ENCODE measurements around the gene ZMYM3.

The ZMYM3 gene

GRCh38 chrX:71224098-71224708 is 29.7 kb downstream of the ZMYM3 start:
- WGBS (ENCODE audit: extremely low coverage, insufficient coverage, insufficient read length): no CpG with 5 or more reads among the region's 32 CpGs
- H3K36me3 ChIP-seq (ENCODE audit: control insufficient read depth in 1 of 2, insufficient read depth in 2 of 2, low read length in 2 of 2): no peaks in the 10 kb centered on the region
- H3K4me2 ChIP-seq (ENCODE audit: low read length): no peak overlapping the region
- no peak overlapping the region for H4K8ac ChIP-seq (ENCODE audit: low read depth, low read length)
- H3K27ac ChIP-seq (ENCODE audit: low read depth, low read length): no peak overlapping the region
- H3K9ac ChIP-seq (ENCODE audit: low read length): no peak overlapping the region
- no peak overlapping the region for H3K18ac ChIP-seq (ENCODE audit: low read length)
- no peak overlapping the region for H3K4ac ChIP-seq (ENCODE audit: low read depth, low read length)
- no peak overlapping the region for H2BK12ac ChIP-seq (ENCODE audit: low read length)
- H3K79me1 ChIP-seq (ENCODE audit: low read length): no peaks in the 10 kb centered on the region
- no peaks in the 10 kb centered on the region for H3K27me3 ChIP-seq (ENCODE audit: insufficient read depth, low read length)
- H4K91ac ChIP-seq (ENCODE audit: low read depth, low read length): no peak overlapping the region
- H2AFZ ChIP-seq (ENCODE audit: insufficient read depth, low read length, poor library complexity): no peak overlapping the region
- H2BK120ac ChIP-seq (ENCODE audit: insufficient read depth, low read length, poor library complexity): no peak overlapping the region
- no peak overlapping the region for H4K12ac ChIP-seq (ENCODE audit: low read depth, low read length)
- H2BK5ac ChIP-seq (ENCODE audit: low read depth, low read length, poor library complexity): no peak overlapping the region
- H2AK5ac ChIP-seq (ENCODE audit: low read length): no peak overlapping the region
- no peaks in the 10 kb centered on the region for H3K9me3 ChIP-seq (ENCODE audit: insufficient read depth, low read depth, low read length)
- H3K23ac ChIP-seq (ENCODE audit: low read length): no peak overlapping the region
- no peak overlapping the region for H3K4me3 ChIP-seq (ENCODE audit: low read depth, low read length)
- no peaks in the 10 kb centered on the region for H3K4me1 ChIP-seq (ENCODE audit: control insufficient read depth in 1 of 2, insufficient read depth in 2 of 2, low read length in 2 of 2)
- no peak overlapping the region for H3K14ac ChIP-seq (ENCODE audit: low read length)
- DNase-seq: no peak
- no peaks in the 10 kb centered on the region for H3K79me2 ChIP-seq (ENCODE audit: control insufficient read depth, insufficient read depth, low read length, poor library complexity)

GRCh38 chrX:71222929-71223328 is 31.0 kb downstream of the ZMYM3 start, which contains the start of gene GJB1:
TSS of gene GJB1 (plus strand) at chrX:71223224. CDS start at chrX:71223708, 484 bp downstream.
- Histone ChIP-seq H4K8ac (ENCODE audit: low read depth, low read length) (no peak within 1 kb of the TSS), H2BK12ac (ENCODE audit: low read length) (no peak within 1 kb of the TSS), H3K27me3 (ENCODE audit: insufficient read depth, low read length) (no peaks in the 10 kb centered on the region), H3K23ac (ENCODE audit: low read length) (no peak within 1 kb of the TSS), H3K14ac (ENCODE audit: low read length) (no peak within 1 kb of the TSS), H3K9ac (ENCODE audit: low read length) (no peak within 1 kb of the TSS), H2BK5ac (ENCODE audit: low read depth, low read length, poor library complexity) (no peak within 1 kb of the TSS), H3K27ac (ENCODE audit: low read depth, low read length) (no peak within 1 kb of the TSS), H3K79me2 (ENCODE audit: control insufficient read depth, insufficient read depth, low read length, poor library complexity) (no peaks in the 10 kb centered on the region), H3K4me2 (ENCODE audit: low read length) (no peak within 1 kb of the TSS), H3K79me1 (ENCODE audit: low read length) (no peaks in the 10 kb centered on the region), H4K12ac (ENCODE audit: low read depth, low read length) (no peak within 1 kb of the TSS), H2AFZ (ENCODE audit: insufficient read depth, low read length, poor library complexity) (no peak within 1 kb of the TSS), H4K91ac (ENCODE audit: low read depth, low read length) (no peak within 1 kb of the TSS), H3K18ac (ENCODE audit: low read length) (no peak within 1 kb of the TSS), H3K4me1 (ENCODE audit: control insufficient read depth in 1 of 2, insufficient read depth in 2 of 2, low read length in 2 of 2) (no peaks in the 10 kb centered on the region), H2AK5ac (ENCODE audit: low read length) (no peak within 1 kb of the TSS), H3K4me3 (ENCODE audit: low read depth, low read length) (no peak within 1 kb of the TSS), H3K4ac (ENCODE audit: low read depth, low read length) (no peak within 1 kb of the TSS), H3K9me3 (ENCODE audit: insufficient read depth, low read depth, low read length) (no peaks in the 10 kb centered on the region), H2BK120ac (ENCODE audit: insufficient read depth, low read length, poor library complexity) (no peak within 1 kb of the TSS), H3K36me3 (ENCODE audit: control insufficient read depth in 1 of 2, insufficient read depth in 2 of 2, low read length in 2 of 2) (no peaks in the 10 kb centered on the region)
- no peak for DNase-seq
- no CpG with 5 or more reads among the region's 18 CpGs for WGBS (ENCODE audit: extremely low coverage, insufficient coverage, insufficient read length)

- no peaks in the 10 kb centered on the region for H3K27me3 ChIP-seq (ENCODE audit: insufficient read depth, low read length)
- H2BK120ac ChIP-seq (ENCODE audit: insufficient read depth, low read length, poor library complexity): no peak overlapping the region
- no peak overlapping the region for H3K14ac ChIP-seq (ENCODE audit: low read length)
- no peaks in the 10 kb centered on the region for H3K79me2 ChIP-seq (ENCODE audit: control insufficient read depth, insufficient read depth, low read length, poor library complexity)
- no peaks in the 10 kb centered on the region for H3K4me1 ChIP-seq (ENCODE audit: control insufficient read depth in 1 of 2, insufficient read depth in 2 of 2, low read length in 2 of 2)
- DNase-seq: no peak
- H3K36me3 ChIP-seq (ENCODE audit: control insufficient read depth in 1 of 2, insufficient read depth in 2 of 2, low read length in 2 of 2): no peaks in the 10 kb centered on the region
- no peak overlapping the region for H4K91ac ChIP-seq (ENCODE audit: low read depth, low read length)
- H3K9me3 ChIP-seq (ENCODE audit: insufficient read depth, low read depth, low read length): no peaks in the 10 kb centered on the region
- H2AK5ac ChIP-seq (ENCODE audit: low read length): no peak overlapping the region
- H3K4me3 ChIP-seq (ENCODE audit: low read depth, low read length): no peak overlapping the region
- no peak overlapping the region for H3K9ac ChIP-seq (ENCODE audit: low read length)
- H3K23ac ChIP-seq (ENCODE audit: low read length): no peak overlapping the region
- H2AFZ ChIP-seq (ENCODE audit: insufficient read depth, low read length, poor library complexity): no peak overlapping the region
- H3K4me2 ChIP-seq (ENCODE audit: low read length): no peak overlapping the region
- no peak overlapping the region for H3K27ac ChIP-seq (ENCODE audit: low read depth, low read length)
- WGBS (ENCODE audit: extremely low coverage, insufficient coverage, insufficient read length): no CpG with 5 or more reads among the region's 1 CpG
- H3K79me1 ChIP-seq (ENCODE audit: low read length): no peaks in the 10 kb centered on the region
- H4K12ac ChIP-seq (ENCODE audit: low read depth, low read length): no peak overlapping the region
- no peak overlapping the region for H4K8ac ChIP-seq (ENCODE audit: low read depth, low read length)
- H3K18ac ChIP-seq (ENCODE audit: low read length): no peak overlapping the region
- no peak overlapping the region for H2BK5ac ChIP-seq (ENCODE audit: low read depth, low read length, poor library complexity)
- H3K4ac ChIP-seq (ENCODE audit: low read depth, low read length): no peak overlapping the region
- no peak overlapping the region for H2BK12ac ChIP-seq (ENCODE audit: low read length)
Measured at GRCh38 chrX:71221145-71221544, 32.8 kb downstream of the ZMYM3 start.

GRCh38 chrX:71217298-71217697 is 36.6 kb downstream of the ZMYM3 start:
- Histone ChIP-seq H3K27ac (ENCODE audit: low read depth, low read length) (no peak overlapping the region), H3K4me2 (ENCODE audit: low read length) (no peak overlapping the region), H4K91ac (ENCODE audit: low read depth, low read length) (no peak overlapping the region), H2AFZ (ENCODE audit: insufficient read depth, low read length, poor library complexity) (no peak overlapping the region), H3K36me3 (ENCODE audit: control insufficient read depth in 1 of 2, insufficient read depth in 2 of 2, low read length in 2 of 2) (no peaks in the 10 kb centered on the region), H3K4me1 (ENCODE audit: control insufficient read depth in 1 of 2, insufficient read depth in 2 of 2, low read length in 2 of 2) (no peaks in the 10 kb centered on the region), H3K18ac (ENCODE audit: low read length) (no peak overlapping the region), H3K79me1 (ENCODE audit: low read length) (no peaks in the 10 kb centered on the region), H4K8ac (ENCODE audit: low read depth, low read length) (no peak overlapping the region), H2BK120ac (ENCODE audit: insufficient read depth, low read length, poor library complexity) (no peak overlapping the region), H4K12ac (ENCODE audit: low read depth, low read length) (no peak overlapping the region), H3K14ac (ENCODE audit: low read length) (no peak overlapping the region), H3K9ac (ENCODE audit: low read length) (no peak overlapping the region), H2BK12ac (ENCODE audit: low read length) (no peak overlapping the region), H2BK5ac (ENCODE audit: low read depth, low read length, poor library complexity) (no peak overlapping the region), H3K4me3 (ENCODE audit: low read depth, low read length) (no peak overlapping the region), H3K79me2 (ENCODE audit: control insufficient read depth, insufficient read depth, low read length, poor library complexity) (no peaks in the 10 kb centered on the region), H2AK5ac (ENCODE audit: low read length) (no peak overlapping the region), H3K4ac (ENCODE audit: low read depth, low read length) (no peak overlapping the region), H3K23ac (ENCODE audit: low read length) (no peak overlapping the region), H3K27me3 (ENCODE audit: insufficient read depth, low read length) (no peaks in the 10 kb centered on the region), H3K9me3 (ENCODE audit: insufficient read depth, low read depth, low read length) (no peaks in the 10 kb centered on the region)
- no peak for DNase-seq
- WGBS (ENCODE audit: extremely low coverage, insufficient coverage, insufficient read length): no CpG with 5 or more reads among the region's 6 CpGs
